Measurements from ENCODE around the gene TNFAIP3. TPM values are rescaled to one million over a fixed set of nuclear protein-coding genes. Genes with fewer than 3 reads are reported as not detected.

Gene TNFAIP3
- 250 and 257 TPM in 2 replicates for total RNA-seq

DNA sequence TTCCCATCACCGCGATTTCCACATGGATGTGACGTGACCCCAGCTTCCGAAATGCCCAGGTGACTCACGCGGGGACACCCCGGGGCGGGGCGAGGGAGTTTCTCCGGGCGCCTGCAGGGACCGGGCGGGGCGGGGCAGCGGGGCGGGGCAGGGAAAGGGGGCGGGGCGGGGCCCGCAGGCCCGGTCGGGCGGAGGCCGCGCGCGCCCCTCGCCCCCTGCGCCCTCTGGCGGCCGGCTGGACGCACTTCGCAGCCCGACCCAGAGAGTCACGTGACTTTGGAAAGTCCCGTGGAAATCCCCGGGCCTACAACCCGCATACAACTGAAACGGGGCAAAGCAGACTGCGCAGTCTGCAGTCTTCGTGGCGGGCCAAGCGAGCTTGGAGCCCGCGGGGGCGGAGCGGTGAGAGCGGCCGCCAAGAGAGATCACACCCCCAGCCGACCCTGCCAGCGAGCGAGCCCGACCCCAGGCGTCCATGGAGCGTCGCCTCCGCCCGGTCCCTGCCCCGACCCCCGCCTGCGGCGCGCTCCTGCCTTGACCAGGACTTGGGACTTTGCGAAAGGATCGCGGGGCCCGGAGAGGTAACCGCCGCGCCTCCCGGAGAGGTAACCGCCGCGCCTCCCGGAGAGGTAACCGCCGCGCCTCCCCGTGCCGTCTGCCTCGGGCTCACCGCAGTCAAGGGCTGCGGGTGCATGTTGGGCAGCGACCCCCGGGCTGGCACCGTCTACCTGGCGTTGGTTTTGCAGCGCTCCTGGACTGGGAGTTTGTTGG is at the start of gene TNFAIP3:
Gene TNFAIP3, plus strand, starts transcription at position 346 of the 771 bp plus-strand sequence. CDS start 3,969 bp downstream, outside the sequence.
- Mint-ChIP-seq H3K9me3 (no peaks in the 10 kb centered on the region), H3K27me3 (ENCODE audit: insufficient read depth) (no peaks in the 10 kb centered on the region), H3K4me3 (peak within 1 kb of the TSS; percentile 98), H3K27ac (peak within 1 kb of the TSS; percentile 99), H3K36me3 (ENCODE audit: low read depth) (peaks cover 49% of the 10 kb centered on the region), H3K4me1 (ENCODE audit: low read depth) (peaks cover 46% of the 10 kb centered on the region)
- DNase-seq (ENCODE audit: low spot score), result peak; percentile 96
- intact Hi-C loops (cut with micrococcal nuclease), result loop anchor here (1.0 to 2.0 kb wide), 10 partner anchors 18 to 159 kb away; no protein-coding TSS in a partner anchor

DNA sequence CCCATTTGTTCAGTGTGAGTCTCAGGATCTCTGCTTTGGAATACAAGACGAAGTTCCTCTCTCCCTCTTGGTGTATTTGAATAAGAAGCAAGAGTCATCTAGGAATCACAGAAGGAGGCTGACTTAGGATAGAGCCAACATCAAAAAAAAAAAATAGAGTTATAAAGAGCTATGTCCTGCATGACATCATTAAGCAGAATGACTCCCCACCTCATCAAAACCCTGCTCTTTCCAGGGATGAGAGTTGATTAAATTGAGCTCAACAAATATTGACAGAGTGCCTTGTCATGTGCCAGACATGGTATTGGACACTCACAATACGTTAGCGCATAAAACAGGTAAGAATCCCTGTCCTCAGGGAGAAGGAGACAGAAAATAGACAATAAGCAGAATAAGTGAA is 48.6 kb upstream of the TNFAIP3 start:
- intact Hi-C loops (cut with micrococcal nuclease), result loop anchor here (10.0 kb wide), 1 partner anchor 724 kb away; no protein-coding TSS in a partner anchor
- H3K4me1 Mint-ChIP-seq (ENCODE audit: low read depth), result peaks cover 79% of the 10 kb centered on the region
- peak overlapping the region; percentile 68 for H3K27ac Mint-ChIP-seq
- H3K36me3 Mint-ChIP-seq (ENCODE audit: low read depth), result peaks cover 6% of the 10 kb centered on the region
- no peaks in the 10 kb centered on the region for H3K9me3 Mint-ChIP-seq
- H3K27me3 Mint-ChIP-seq (ENCODE audit: insufficient read depth), result no peaks in the 10 kb centered on the region
- peak overlapping the region; percentile 38 for H3K4me3 Mint-ChIP-seq
- no peak for DNase-seq (ENCODE audit: low spot score)

DNA sequence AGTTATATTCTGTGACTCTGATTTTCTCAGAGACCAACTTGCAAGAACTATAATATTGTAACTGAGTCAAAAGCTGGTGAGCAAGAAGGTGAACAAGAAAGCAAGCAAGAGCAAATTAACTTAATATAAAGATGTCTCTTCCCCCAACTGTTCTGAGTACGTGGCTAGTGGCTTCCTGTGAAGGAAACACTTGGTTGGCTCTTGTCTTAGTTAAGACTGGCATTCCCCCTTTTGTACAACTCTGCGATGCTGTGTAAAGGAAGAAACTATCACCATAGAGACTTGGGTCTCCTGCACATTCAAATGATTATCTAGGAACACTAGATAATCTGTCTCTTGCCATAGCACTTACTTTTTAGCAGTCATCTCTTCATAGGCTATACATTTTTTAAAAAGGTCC is 47.3 kb upstream of the TNFAIP3 start:
- intact Hi-C loops (cut with micrococcal nuclease), result loop anchor here (1.0 to 10.0 kb wide), 3 partner anchors 8 to 725 kb away; no protein-coding TSS in a partner anchor
- Mint-ChIP-seq H3K27ac (peak overlapping the region; percentile 91), H3K4me3 (peak overlapping the region; percentile 56), H3K9me3 (no peaks in the 10 kb centered on the region), H3K4me1 (ENCODE audit: low read depth) (peaks cover 89% of the 10 kb centered on the region), H3K27me3 (ENCODE audit: insufficient read depth) (no peaks in the 10 kb centered on the region), H3K36me3 (ENCODE audit: low read depth) (peaks cover 7% of the 10 kb centered on the region)
- peak; percentile 55 for DNase-seq (ENCODE audit: low spot score)

DNA sequence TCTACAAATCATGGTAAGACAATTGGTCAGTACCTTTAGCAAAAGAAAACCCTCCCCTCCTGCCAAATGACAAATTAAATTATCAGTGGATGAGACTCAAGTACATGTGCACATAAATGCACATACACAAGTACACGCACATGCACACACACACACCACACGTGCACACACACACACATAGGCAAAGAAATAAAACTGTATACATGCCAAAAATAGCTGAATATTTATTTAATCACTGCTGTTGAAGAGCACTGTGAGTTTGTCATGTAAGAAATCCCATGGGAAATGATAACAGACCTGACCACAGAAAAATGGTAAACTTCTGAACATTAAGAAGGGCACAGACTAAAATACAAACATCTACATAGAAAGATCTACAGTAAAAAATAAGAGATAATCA is 46.6 kb upstream of the TNFAIP3 start:
- DNase-seq (ENCODE audit: low spot score), result no peak
- H3K27me3 Mint-ChIP-seq (ENCODE audit: insufficient read depth), result no peaks in the 10 kb centered on the region
- peak overlapping the region; percentile 91 for H3K27ac Mint-ChIP-seq
- no peaks in the 10 kb centered on the region for H3K9me3 Mint-ChIP-seq
- H3K4me3 Mint-ChIP-seq, result peak overlapping the region; percentile 56
- peaks cover 96% of the 10 kb centered on the region for H3K4me1 Mint-ChIP-seq (ENCODE audit: low read depth)
- intact Hi-C loops (cut with micrococcal nuclease), result loop anchor here (1.0 kb wide), 1 partner anchor 8 kb away; no protein-coding TSS in a partner anchor
- peaks cover 7% of the 10 kb centered on the region for H3K36me3 Mint-ChIP-seq (ENCODE audit: low read depth)

DNA sequence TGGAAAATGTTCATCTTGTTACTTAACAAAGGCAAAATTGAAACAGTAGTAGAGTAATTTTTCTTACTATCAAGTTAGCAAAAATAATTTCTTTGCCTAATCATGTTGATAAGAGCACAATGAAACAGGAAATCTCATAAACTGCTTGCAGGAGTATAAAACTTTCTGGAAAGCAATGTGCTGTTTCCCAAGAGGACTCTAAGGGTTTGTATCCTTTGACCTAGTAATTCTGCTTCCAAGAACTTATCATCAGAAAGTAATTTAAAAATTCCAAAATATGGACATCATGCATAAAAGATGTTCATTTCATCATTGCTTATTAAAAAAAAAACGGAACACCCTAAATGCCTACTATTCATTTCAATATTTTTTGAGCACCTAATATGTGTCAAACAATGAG is 46.1 kb upstream of the TNFAIP3 start:
- Mint-ChIP-seq H3K4me3 (no peak overlapping the region), H3K9me3 (no peaks in the 10 kb centered on the region), H3K4me1 (ENCODE audit: low read depth) (peaks cover 97% of the 10 kb centered on the region), H3K27ac (no peak overlapping the region), H3K36me3 (ENCODE audit: low read depth) (peaks cover 7% of the 10 kb centered on the region), H3K27me3 (ENCODE audit: insufficient read depth) (no peaks in the 10 kb centered on the region)
- DNase-seq (ENCODE audit: low spot score), result no peak
- intact Hi-C loops (cut with micrococcal nuclease), result loop anchor here (1.0 kb wide), 1 partner anchor 7 kb away; no protein-coding TSS in a partner anchor

DNA sequence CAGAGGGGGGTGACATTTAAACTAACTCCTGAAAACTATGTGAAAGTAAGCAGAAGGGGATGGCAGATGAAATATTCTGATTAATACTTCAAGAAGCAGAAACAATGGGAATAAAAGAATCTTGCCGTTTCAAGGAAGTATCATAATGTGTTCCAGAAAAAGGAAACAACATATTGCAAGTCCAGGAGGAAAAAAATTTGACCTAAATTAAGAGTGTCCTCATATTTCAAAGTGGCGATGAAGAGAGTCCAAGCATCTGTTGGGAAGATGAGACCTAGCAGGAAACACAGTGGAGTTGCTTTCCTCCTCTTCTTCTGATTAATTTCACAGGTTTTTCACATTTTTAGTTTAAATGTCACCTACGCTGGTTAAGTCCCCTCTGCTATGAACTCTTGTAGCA is 45.6 kb upstream of the TNFAIP3 start:
- intact Hi-C loops (cut with micrococcal nuclease), result no loop called here
- Mint-ChIP-seq H3K4me1 (ENCODE audit: low read depth) (peaks cover 91% of the 10 kb centered on the region), H3K27ac (peak overlapping the region; percentile 42), H3K4me3 (no peak overlapping the region), H3K36me3 (ENCODE audit: low read depth) (peaks cover 3% of the 10 kb centered on the region), H3K9me3 (no peaks in the 10 kb centered on the region), H3K27me3 (ENCODE audit: insufficient read depth) (no peaks in the 10 kb centered on the region)
- DNase-seq (ENCODE audit: low spot score), result no peak

DNA sequence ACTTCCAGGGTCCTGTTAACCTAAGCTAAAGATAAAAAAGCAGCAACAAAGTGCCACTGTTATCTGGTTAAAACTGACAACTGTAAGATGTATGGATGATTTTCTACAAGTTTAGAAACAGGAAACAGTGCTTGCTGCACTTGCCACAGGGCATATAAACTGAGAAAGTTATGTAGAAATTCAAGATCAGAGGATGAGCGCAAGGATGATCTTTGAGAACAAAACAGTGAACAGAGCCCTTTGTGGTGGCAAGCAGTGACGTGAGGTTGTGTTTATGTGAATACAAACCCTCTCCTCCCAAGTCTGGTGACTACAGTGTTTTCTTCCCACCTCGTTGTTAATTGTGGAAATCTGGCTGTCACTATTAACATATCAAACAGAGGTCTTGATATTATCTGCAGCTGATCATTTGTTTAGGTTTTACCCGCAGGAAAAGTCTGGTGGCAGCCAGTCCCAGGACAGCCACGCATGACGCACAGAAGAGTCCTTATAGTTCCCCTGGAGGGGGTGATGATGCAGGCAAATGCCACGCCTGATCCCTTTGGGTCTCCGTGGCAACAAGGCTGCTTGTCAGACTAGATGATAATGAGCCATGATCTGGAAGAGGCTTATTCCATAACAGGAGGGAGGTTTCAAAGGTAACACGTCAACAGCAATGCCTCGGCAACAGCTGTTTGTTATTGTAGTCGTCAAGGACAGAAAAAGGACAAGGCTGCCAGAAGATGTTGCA is 43.1 kb upstream of the TNFAIP3 start:
- Mint-ChIP-seq H3K27ac (peak overlapping the region; percentile 98), H3K36me3 (ENCODE audit: low read depth) (peaks cover 1% of the 10 kb centered on the region), H3K4me1 (ENCODE audit: low read depth) (peaks cover 88% of the 10 kb centered on the region), H3K4me3 (peak overlapping the region; percentile 71), H3K27me3 (ENCODE audit: insufficient read depth) (no peaks in the 10 kb centered on the region), H3K9me3 (peaks cover under 1% of the 10 kb centered on the region)
- DNase-seq (ENCODE audit: low spot score), result peak; percentile 68
- intact Hi-C loops (cut with micrococcal nuclease), result loop anchor here (1.0 to 2.0 kb wide), 5 partner anchors 13 to 116 kb away; partner anchors contain the start of gene TNFAIP3

DNA sequence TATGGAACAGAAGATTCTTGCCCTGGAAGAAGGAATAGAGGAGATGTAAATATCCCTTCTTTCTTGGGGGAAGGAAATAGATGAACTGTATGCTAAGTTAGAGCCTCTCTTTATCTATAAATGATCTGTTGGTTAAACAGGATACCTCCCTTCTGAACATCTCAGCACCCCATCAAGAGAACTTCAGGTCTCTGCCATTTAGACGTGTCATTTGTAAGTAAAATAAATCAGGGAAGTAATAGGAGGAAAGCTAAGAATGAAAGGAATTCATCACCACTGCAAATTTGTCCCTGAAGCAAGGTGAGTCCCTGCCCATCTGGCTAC is 42.5 kb upstream of the TNFAIP3 start:
- no peak for DNase-seq (ENCODE audit: low spot score)
- Mint-ChIP-seq H3K4me1 (ENCODE audit: low read depth) (peaks cover 88% of the 10 kb centered on the region), H3K27ac (peak overlapping the region; percentile 98), H3K4me3 (peak overlapping the region; percentile 71), H3K36me3 (ENCODE audit: low read depth) (peaks cover 1% of the 10 kb centered on the region), H3K27me3 (ENCODE audit: insufficient read depth) (no peaks in the 10 kb centered on the region), H3K9me3 (peaks cover 3% of the 10 kb centered on the region)
- intact Hi-C loops (cut with micrococcal nuclease), result loop anchor here (1.0 to 2.0 kb wide), 5 partner anchors 14 to 116 kb away; partner anchors contain the start of gene TNFAIP3

DNA sequence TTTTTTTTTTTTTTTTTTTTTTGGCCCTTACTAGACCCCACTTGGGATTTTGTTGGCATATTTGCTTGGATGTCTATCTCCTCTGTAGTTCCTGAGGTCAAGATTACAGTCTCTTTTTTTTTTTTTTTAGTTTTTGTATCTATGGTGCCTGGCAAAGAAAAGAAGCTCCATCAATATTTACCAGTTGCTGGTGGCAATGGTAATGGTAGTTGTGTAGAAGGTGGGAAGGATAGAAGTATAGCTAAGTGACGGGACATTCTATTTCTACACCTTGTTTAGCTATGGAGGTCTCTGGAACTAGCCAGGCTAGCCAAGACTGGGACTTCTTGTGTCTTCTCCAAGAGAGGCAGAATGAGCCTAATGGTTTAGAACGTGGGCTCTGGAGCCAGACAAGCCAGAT is 42.2 kb upstream of the TNFAIP3 start:
- Mint-ChIP-seq H3K27me3 (ENCODE audit: insufficient read depth) (no peaks in the 10 kb centered on the region), H3K27ac (peak overlapping the region; percentile 98), H3K9me3 (peaks cover 3% of the 10 kb centered on the region), H3K36me3 (ENCODE audit: low read depth) (peaks cover 1% of the 10 kb centered on the region), H3K4me1 (ENCODE audit: low read depth) (peaks cover 88% of the 10 kb centered on the region), H3K4me3 (peak overlapping the region; percentile 29)
- intact Hi-C loops (cut with micrococcal nuclease), result loop anchor here (1.0 to 5.0 kb wide), 6 partner anchors 14 to 117 kb away; partner anchors contain the start of gene TNFAIP3
- DNase-seq (ENCODE audit: low spot score), result no peak

DNA sequence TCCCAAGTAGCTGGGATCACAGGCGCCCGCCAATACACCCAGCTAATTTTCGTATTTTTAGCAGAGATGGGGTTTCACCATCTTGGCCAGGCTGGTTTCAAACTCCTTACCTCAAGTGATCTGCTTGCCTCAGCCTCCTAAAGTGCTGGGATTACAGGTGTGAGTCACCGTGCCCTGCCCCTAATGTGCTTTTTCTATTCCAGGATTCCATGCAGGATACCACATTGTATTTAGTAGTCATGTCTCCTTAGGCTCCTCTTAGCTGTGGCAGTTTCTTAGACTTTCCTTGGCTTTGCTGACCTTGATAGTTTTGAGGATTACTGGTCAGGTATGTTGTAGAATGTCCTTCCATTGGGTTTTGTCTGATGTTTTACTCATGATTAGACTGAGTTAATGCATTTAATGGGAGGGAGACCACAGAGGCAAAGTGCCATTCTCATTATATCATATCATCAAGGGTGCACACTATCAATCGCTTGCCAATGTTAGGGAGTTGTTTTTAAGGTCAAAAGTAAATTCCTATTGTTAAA is 39.6 kb upstream of the TNFAIP3 start:
- H3K36me3 Mint-ChIP-seq (ENCODE audit: low read depth), result peaks cover 4% of the 10 kb centered on the region
- peak overlapping the region; percentile 96 for H3K27ac Mint-ChIP-seq
- peaks cover 85% of the 10 kb centered on the region for H3K4me1 Mint-ChIP-seq (ENCODE audit: low read depth)
- peaks cover 6% of the 10 kb centered on the region for H3K9me3 Mint-ChIP-seq
- H3K27me3 Mint-ChIP-seq (ENCODE audit: insufficient read depth), result no peaks in the 10 kb centered on the region
- DNase-seq (ENCODE audit: low spot score), result no peak
- H3K4me3 Mint-ChIP-seq, result peak overlapping the region; percentile 19
- intact Hi-C loops (cut with micrococcal nuclease), result loop anchor here (5.0 kb wide), 1 partner anchor 100 kb away; no protein-coding TSS in a partner anchor

DNA sequence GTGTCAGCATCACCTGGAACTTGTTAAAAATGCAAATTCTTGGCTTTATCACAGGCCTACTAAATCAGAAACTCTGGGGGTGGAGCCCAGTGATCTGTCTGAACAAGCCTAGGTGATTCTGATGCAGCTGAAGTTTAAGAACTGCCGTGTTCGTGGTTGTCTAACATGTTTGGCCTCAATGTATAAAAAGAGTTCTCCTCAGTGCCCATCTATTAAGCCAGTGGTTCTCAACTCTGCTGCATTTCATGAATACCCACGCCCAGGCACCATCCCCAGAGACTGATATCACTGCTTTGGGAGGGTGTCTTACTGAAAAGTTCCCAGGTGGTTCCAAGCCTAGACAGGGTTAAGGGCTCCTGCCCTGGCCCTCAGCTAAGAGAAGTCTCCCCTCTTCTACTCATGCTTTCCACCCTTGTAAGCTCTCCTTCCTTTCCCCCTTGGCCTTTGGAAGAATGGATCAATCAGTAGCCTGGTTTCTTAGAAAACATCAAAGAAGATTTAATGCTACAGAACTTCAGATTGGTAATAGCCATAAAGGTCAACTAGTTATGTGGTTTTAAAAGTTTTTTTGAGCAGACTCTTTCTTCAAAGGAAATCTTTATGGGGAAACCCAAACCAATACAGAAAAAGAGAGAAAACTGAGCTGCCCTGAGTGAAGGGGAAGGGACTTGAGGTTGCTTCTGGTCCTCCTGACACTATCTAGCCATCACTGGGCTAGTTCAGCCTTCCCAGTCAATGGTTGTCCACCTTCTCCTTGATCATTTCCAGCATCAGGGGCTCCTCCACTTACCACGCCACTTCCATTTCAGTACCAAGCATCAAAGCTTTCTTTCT is 38.9 kb upstream of the TNFAIP3 start:
- Mint-ChIP-seq H3K4me3 (peak overlapping the region; percentile 72), H3K36me3 (ENCODE audit: low read depth) (peaks cover 4% of the 10 kb centered on the region), H3K9me3 (peaks cover 6% of the 10 kb centered on the region), H3K4me1 (ENCODE audit: low read depth) (peaks cover 78% of the 10 kb centered on the region), H3K27ac (peak overlapping the region; percentile 96), H3K27me3 (ENCODE audit: insufficient read depth) (no peaks in the 10 kb centered on the region)
- DNase-seq (ENCODE audit: low spot score), result peak; percentile 32
- intact Hi-C loops (cut with micrococcal nuclease), result loop anchor here (1.0 to 5.0 kb wide), 10 partner anchors 8 to 150 kb away; partner anchors contain the start of gene TNFAIP3

DNA sequence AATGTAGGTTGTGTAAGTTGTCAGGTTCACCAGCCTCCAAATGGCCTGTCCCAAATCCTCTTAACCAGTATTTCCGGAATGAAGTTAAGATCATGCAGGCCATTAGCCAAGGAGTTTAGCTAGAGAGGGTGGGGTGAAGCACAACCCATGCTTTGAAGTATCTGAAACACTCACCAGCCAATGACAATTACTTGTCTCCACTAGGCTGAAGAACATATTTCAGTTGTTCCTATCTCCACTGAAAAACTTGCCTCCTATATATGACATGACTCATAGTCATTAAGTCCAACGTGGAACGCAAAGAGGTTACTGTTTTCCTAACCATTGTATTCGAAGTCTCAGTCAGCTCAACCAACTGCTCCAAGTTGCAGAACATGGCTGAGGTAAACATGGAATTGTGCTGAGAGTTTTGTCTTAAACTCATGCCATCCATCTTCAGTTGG is 37.4 kb upstream of the TNFAIP3 start:
- Mint-ChIP-seq H3K4me1 (ENCODE audit: low read depth) (peaks cover 64% of the 10 kb centered on the region), H3K4me3 (peak overlapping the region; percentile 69), H3K36me3 (ENCODE audit: low read depth) (peaks cover 3% of the 10 kb centered on the region), H3K9me3 (peaks cover 16% of the 10 kb centered on the region), H3K27ac (peak overlapping the region; percentile 96), H3K27me3 (ENCODE audit: insufficient read depth) (no peaks in the 10 kb centered on the region)
- intact Hi-C loops (cut with micrococcal nuclease), result loop anchor here (1.0 to 5.0 kb wide), 2 partner anchors 18 to 98 kb away; no protein-coding TSS in a partner anchor
- no peak for DNase-seq (ENCODE audit: low spot score)

Measured in activated T-helper 1 cell treated with anti-CD3 and anti-CD28 coated beads, Interleukin-12 subunit alpha, Interleukin-12 subunit beta, Interleukin-2, Interleukin-4 antibody, amounts not matched to agents 30 ng/mL and 10 ng/mL and 1 ng/mL, durations not matched to agents 14 hours and 24 hours and 36 hours (primary cell).